Pulmonary artery endothelial cell (primary cell): ENCODE measurements around the gene BHLHE23. TPM values are rescaled to one million over a fixed set of nuclear protein-coding genes. Genes with fewer than 3 reads are reported as not detected.

Experiments used
- DNase-seq: peaks from one replicate; pipeline ENCODE4 v3.0.0-alpha.2; 2011; ENCODE audit warnings: low read depth, low spot score
- total RNA-seq: library from RNA; depleted of rRNA; stranded (reverse); fragments of >200 nt; gene quantifications from 2 replicates; pipeline ENCODE4 v1.2.3, GENCODE V29; 2014

The BHLHE23 gene
- total RNA-seq = not detected in 2 replicates

- no peak for DNase-seq
These were observed at the start of gene BHLHE23 for GRCh38 chr20:63006540-63007359. BHLHE23 (minus strand) TSS chr20:63006964; CDS start chr20:63006774, 190 bp downstream.

DNA sequence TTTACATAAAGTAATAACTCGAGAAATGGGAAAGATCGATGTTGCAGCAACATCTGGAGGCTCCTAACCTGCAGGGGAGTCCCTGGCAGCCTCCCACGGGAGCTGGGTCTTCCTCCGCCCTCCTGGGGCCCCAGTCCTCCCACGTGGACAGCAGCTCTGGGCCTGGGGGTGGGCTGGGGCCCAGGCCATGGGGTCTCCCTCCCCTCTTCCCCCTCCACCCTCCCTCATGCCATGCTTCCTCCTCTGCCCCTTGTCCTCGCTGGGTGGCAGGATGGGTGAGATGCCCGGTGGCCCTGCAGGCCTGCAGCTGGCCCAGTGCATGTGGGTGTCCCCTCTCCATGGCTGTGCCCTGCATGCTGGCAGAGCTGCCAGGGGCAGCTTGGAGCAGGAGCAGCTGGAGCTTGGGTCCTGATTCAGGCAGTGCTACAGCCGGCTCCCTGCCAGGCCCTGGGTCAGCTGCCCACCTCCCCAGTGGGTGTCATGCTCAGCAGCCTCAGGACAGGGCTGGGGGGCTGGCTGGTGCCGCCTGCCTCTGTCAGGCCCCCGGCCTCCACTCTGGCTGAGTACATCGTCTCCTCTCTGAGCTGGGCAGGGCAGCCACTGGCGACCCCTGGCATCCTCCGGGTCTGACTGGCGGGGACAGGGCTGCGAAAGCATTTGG is 48.9 kb upstream of the BHLHE23 start:
- no peak for DNase-seq

- DNase-seq = no peak
These were observed 48.0 kb upstream of the BHLHE23 start for GRCh38 chr20:63054681-63055240.

DNA sequence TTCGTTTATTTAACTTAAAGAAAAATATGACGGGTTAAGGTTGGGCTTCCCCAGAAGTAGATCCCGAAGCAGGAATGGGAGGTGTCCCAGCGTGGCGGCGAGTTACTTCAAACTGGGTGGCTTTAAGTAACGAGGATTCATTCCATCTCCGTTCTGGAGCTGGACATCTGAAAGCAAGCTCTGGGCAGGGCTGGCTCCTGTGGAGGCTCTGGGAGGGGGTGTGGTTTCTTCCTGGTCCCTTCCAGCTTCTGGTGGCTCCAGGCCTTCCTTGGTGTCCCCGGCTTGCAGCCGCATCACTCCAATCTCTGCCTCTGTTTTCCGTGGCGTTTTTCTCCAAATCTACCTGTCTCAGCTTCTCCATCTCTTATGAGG is 47.3 kb upstream of the BHLHE23 start:
- no peak for DNase-seq

- DNase-seq = no peak
These were observed 46.8 kb upstream of the BHLHE23 start for GRCh38 chr20:63053432-63054102.

GRCh38 chr20:63052571-63053431 is 46.0 kb upstream of the BHLHE23 start:
- DNase-seq = no peak

- DNase-seq = no peak
These were observed 45.1 kb upstream of the BHLHE23 start for GRCh38 chr20:63051911-63052310.

- no peak for DNase-seq
These were observed 44.6 kb upstream of the BHLHE23 start for GRCh38 chr20:63051186-63051860.

GRCh38 chr20:63050406-63050805 is 43.6 kb upstream of the BHLHE23 start:
- DNase-seq = no peak

GRCh38 chr20:63049561-63050221 is 42.9 kb upstream of the BHLHE23 start:
- no peak for DNase-seq

GRCh38 chr20:63049191-63049518 is 42.4 kb upstream of the BHLHE23 start:
- DNase-seq = no peak

DNA sequence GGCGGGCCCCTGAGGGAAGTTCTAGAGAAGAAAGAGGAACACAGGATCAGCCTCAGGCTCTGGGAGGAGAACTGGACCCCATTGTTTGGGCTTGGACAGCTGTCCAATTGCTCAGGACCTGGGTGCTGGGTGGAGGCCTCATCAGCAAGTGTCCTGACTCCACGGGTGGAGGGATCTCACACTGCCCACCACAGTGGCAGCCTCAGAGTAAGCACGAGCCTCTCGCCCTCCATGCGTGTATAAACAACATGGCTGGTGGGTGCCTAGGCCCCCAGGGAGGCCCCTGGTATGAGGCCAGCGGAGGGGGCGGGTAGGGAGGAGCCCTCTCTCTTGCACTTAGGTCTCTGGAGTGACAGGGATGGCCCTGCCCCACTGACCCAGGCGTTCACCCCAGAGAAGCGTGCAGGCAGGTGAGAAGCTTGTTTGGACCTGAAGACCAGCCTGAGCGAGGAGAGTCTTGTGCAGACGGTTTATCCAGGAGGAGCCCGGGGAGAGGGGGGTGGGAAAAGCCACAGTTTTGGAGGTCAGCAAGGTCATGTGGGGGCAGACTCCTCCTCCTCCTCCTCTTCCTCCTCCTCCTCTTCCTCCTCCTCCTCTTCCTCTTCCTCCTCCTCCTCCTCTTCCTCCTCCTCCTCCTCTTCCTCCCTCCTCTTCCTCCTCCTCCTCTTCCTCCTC is 41.9 kb upstream of the BHLHE23 start:
- DNase-seq = no peak

DNA sequence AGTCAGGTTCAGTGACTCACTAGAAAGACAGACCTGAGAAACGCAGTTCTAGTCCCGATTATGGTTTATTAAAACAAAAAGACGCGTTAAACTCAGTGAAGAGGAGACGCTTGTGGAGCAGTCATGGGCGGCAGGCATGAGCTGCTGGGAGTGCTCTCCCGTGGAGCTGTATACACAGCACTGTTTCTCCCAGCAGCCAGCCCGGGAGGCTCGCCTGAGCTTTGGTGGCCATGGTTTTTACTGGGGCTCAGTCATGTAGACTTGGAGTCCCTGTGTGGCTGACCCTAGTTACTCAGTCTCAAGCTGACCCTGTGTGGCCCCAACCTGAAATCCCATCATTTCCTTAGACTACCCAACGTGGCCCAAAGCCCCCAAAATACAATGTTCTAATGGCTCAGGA is 41.2 kb upstream of the BHLHE23 start:
- DNase-seq = no peak

GRCh38 chr20:63047267-63047666 is 40.5 kb upstream of the BHLHE23 start:
- no peak for DNase-seq

DNA sequence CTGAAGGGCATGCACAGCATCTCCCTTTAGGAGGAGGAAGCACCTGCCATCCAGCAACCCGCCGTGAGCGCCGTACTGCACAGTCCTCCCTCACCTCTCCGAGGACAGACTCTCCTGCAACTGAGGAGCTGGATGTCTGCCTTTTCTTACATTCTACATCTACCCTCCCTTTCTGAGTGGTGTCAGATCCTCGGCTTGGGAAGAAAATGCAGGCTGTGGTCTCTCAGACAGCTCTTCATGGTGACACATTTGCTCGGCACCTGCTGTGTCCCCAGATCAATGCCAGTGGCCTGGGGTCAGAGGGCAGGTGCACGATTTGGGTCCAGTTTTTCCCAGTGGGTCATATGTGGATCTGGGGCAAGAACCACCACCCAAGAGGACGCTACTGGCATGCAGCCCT is 40.1 kb upstream of the BHLHE23 start:
- DNase-seq = no peak

DNA sequence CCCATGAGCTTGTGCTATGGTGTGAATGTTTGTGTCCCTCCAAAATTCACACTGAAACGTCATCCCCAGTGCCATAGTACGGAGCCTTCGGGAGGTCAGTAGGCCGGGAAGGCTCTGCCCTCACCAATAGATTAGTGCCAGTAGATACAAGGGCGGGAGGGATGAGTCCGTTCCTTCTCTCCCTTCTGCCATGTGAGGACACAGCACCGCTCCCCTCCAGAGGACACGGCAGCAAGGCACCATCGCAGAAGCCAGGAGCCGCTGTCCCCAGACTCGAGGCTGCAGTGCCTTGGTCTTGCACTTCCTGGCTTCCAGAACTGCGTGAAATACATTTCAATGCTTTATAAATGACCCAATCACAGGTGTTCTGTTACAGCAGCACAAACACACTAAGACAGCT is 39.2 kb upstream of the BHLHE23 start:
- DNase-seq = no peak

- no peak for DNase-seq
These were observed 38.6 kb upstream of the BHLHE23 start for GRCh38 chr20:63045401-63045800.

DNA sequence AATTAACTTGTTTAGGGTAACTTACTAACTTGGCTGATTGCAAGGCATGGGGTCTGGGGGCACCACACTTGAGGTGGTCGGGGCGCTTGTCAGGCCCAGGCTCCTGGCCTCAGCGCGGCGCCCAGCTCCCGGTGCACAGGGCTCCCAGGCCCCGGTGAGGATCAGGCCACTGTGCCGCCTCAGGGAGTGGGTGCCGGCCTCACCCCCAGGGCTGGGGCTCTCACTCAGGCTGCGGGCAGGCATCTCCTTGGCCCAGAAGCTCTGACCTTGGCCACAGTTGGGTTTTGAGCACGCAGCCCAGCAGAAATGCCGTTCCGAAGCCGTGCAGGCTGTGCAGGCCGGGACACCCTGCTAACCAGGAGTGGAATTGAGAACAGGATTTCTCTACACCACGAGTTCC is 37.8 kb upstream of the BHLHE23 start:
- no peak for DNase-seq

- no peak for DNase-seq
These were observed 37.4 kb upstream of the BHLHE23 start for GRCh38 chr20:63044204-63044600.
